ENCODE results near the gene GNG7. TPM values are rescaled to one million over a fixed set of nuclear protein-coding genes. Genes with fewer than 3 reads are reported as not detected.

The GNG7 gene
- total and polyA plus RNA-seq, 2 donors (not counting 3 experiments of a cell fraction or from before 2014, with no cell fraction given): 0.29 to 0.84 TPM

- Histone ChIP-seq H4K20me1 (replicated peaks; ENCODE audit: control insufficient read depth, extremely low read depth, insufficient read depth, low read length) (no peaks in the 10 kb centered on the region), H3K9me1 (replicated peaks; ENCODE audit: control insufficient read depth, extremely low read depth, insufficient read depth, low read length) (no peaks in the 10 kb centered on the region), H3K4me2 (ENCODE audit: insufficient read depth, low read length) (peak overlapping the region; percentile 77), H3K36me3 (ENCODE audit: control insufficient read depth in 2 of 2, extremely low read depth in 1 of 2, insufficient read depth in 2 of 2, low read length in 2 of 2) (no peaks in the 10 kb centered on the region), H3K4me1 (ENCODE audit: control insufficient read depth, extremely low read depth, insufficient read depth, low read length) (peaks cover 22% of the 10 kb centered on the region), H3K4me3 (replicated peaks in 1 of 3; ENCODE audit: insufficient read depth in 1 of 3, low read depth in 1 of 3, low read length in 3 of 3) (peak overlapping the region in 1 of 3 experiments; percentile 33), H3K27me3 (ENCODE audit: control insufficient read depth in 2 of 2, insufficient read depth in 2 of 2, low read length in 2 of 2) (no peaks in the 10 kb centered on the region), H3K79me2 (ENCODE audit: control insufficient read depth, insufficient read depth, low read length) (no peaks in the 10 kb centered on the region), H3K9me3 (replicated peaks; ENCODE audit: control insufficient read depth, insufficient read depth, low read length) (no peaks in the 10 kb centered on the region), H3K27ac (ENCODE audit: insufficient read depth, low read depth, low read length) (peak overlapping the region; percentile 93), H3K9ac (replicated peaks; ENCODE audit: extremely low read depth, insufficient read depth, low read length) (peak overlapping the region; percentile 85), H2AFZ (ENCODE audit: low read depth, low read length) (peak overlapping the region; percentile 75)
- ChIA-PET POLR2A (interaction anchor here (1.2 to 6.7 kb wide), 3 partner anchors 11 to 78 kb away, joined by 3 to 75 read pairs (median 4); partner anchors contain the start of gene GADD45B), CTCF (interaction anchor here (0.9 to 5.3 kb wide), 8 partner anchors 9 to 82 kb away, joined by 3 to 45 read pairs (median 4); no protein-coding TSS in a partner anchor)
- TF ChIP-seq FOS (IDR thresholded peaks at IDR 0.05; ENCODE audit: borderline replicate concordance, insufficient read depth, low read length) (peak; percentile 55), POLR2AphosphoS5 (IDR thresholded peaks at IDR 0.05; ENCODE audit: insufficient read depth, low read depth, low read length) (no peak), MAX (IDR thresholded peaks at IDR 0.05; ENCODE audit: insufficient read depth, insufficient read length) (no peak), GATA2 (IDR thresholded peaks at IDR 0.05; ENCODE audit: insufficient read depth, insufficient read length, low read depth, low read length) (no peak), CTCF (IDR thresholded peaks at IDR 0.05; ENCODE audit: extremely low read depth in 1 of 2, insufficient read depth in 1 of 2, low read depth in 1 of 2, low read length in 2 of 2) (no peak), EZH2 (IDR thresholded peaks at IDR 0.05; ENCODE audit: borderline replicate concordance, low read depth, low read length, severe bottlenecking) (no peak), POLR2A (IDR thresholded peaks at IDR 0.05; ENCODE audit: low read depth, low read length) (no peak), JUN (IDR thresholded peaks at IDR 0.05; ENCODE audit: borderline replicate concordance, insufficient read depth, insufficient read length, low read depth) (peak; percentile 72), MYC (IDR thresholded peaks at IDR 0.05; ENCODE audit: low read depth, low read length) (no peak)
- DNase-seq (ENCODE audit: low read depth, low spot score): peak; percentile 74
- peak; percentile 92 for FAIRE-seq
- BruUV-seq (replicated peaks): no TSS peak
- intact Hi-C loops (cut with micrococcal nuclease) (loop anchor here (1.0 kb wide), 2 partner anchors 24 to 77 kb away; no protein-coding TSS in a partner anchor), dilution Hi-C loops (cut with MboI; ENCODE audit: extremely low pct_ligation_motif_present, low sequenced_read_pairs) (no loop called here)
Measured at GRCh38 chr19:2554856-2555255, 147.6 kb downstream of the GNG7 start.

Data from endothelial cell of umbilical vein (primary cell).